Adipose tissue (tissue), 3 donors: Measurements from ENCODE around the gene PLAGL2. TPM values are rescaled to one million over a fixed set of nuclear protein-coding genes. Genes with fewer than 3 reads are reported as not detected.

Source experiments
- H3K27ac ChIP-seq: one replicate; pipeline ENCODE4 v1.5.1; 2013; ENCODE audit warnings: low read depth, low read length
- WGBS, 3 donors: extraction: QIAGEN DNeasy Blood & Tissue Kit; methylation state at CpG; one replicate each; pipeline ENCODE4 v1.1.7; 2013; 5-methylcytosine and 5-hydroxymethylcytosine counted together
- polyA plus RNA-seq, 3 donors: library from polyadenylated mRNA; stranded (reverse); fragments of 200-250 nt; gene quantifications; one replicate each; pipeline ENCODE4 v1.2.3, GENCODE V29; 2013
- donor health status: healthy with polysubstance abuse.
- donor health status: Bipolar disorder and iron deficiency.
- donor health status: healthy.

PLAGL2 gene
- polyA plus RNA-seq, 3 donors, result 2.5 to 4.7 (median 4.2) TPM

GRCh38 chr20:32233286-32233685 lies 25.7 kb upstream of the PLAGL2 start:
- no peak overlapping the region for H3K27ac ChIP-seq
- 86 to 96% (median 95%) methylated on average over 9 of the region's 9 CpGs for WGBS, 3 donors

- H3K27ac ChIP-seq, result no peak overlapping the region
Observed at GRCh38 chr20:32232326-32232886, 24.9 kb upstream of the PLAGL2 start.

GRCh38 chr20:32231847-32232246 lies 24.3 kb upstream of the PLAGL2 start:
- H3K27ac ChIP-seq, result no peak overlapping the region
- WGBS, 3 donors, result 56 to 86% (median 57%) methylated on average over 4 of the region's 4 CpGs

- no peak overlapping the region for H3K27ac ChIP-seq
- WGBS, 3 donors, result 81 to 93% (median 92%) methylated on average over 4 of the region's 4 CpGs
Observed at GRCh38 chr20:32231245-32231644, 23.7 kb upstream of the PLAGL2 start.

GRCh38 chr20:32230707-32231106 lies 23.2 kb upstream of the PLAGL2 start:
- no peak overlapping the region for H3K27ac ChIP-seq
- 93 to 96% (median 95%) methylated on average over 13 of the region's 13 CpGs for WGBS, 3 donors

GRCh38 chr20:32229251-32229747 lies 21.8 kb upstream of the PLAGL2 start:
- H3K27ac ChIP-seq, result no peak overlapping the region
- 36 to 93% (median 89%) methylated on average over 5 of the region's 5 CpGs for WGBS, 3 donors

GRCh38 chr20:32227744-32228688 lies 20.5 kb upstream of the PLAGL2 start:
- WGBS, 3 donors, result 43 to 54% (median 49%) methylated on average over 22 of the region's 22 CpGs
- no peak overlapping the region for H3K27ac ChIP-seq

- WGBS, 3 donors, result 46 to 87% (median 83%) methylated on average over 7 of the region's 7 CpGs
- H3K27ac ChIP-seq, result no peak overlapping the region
Observed at GRCh38 chr20:32227306-32227705, 19.8 kb upstream of the PLAGL2 start.

- no peak overlapping the region for H3K27ac ChIP-seq
- WGBS, 3 donors, result 50 to 78% (median 61%) methylated on average over 1 of the region's 1 CpG
Observed at GRCh38 chr20:32226391-32226790, 18.8 kb upstream of the PLAGL2 start.

GRCh38 chr20:32224463-32224862 lies 16.9 kb upstream of the PLAGL2 start:
- H3K27ac ChIP-seq, result no peak overlapping the region

GRCh38 chr20:32218156-32218900 lies 10.8 kb upstream of the PLAGL2 start:
- 85 to 90% (median 88%) methylated on average over 5 of the region's 5 CpGs for WGBS, 3 donors
- H3K27ac ChIP-seq, result no peak overlapping the region

More at GRCh38 chr20:32224463-32224862, 16.9 kb upstream of the PLAGL2 start:
- 43 to 96% (median 93%) methylated on average over 4 of the region's 4 CpGs for WGBS, 3 donors

- no peak overlapping the region for H3K27ac ChIP-seq
- WGBS, 3 donors, result 80 to 85% (median 85%) methylated on average over 13 of the region's 13 CpGs
Observed at GRCh38 chr20:32216179-32217142, 8.9 kb upstream of the PLAGL2 start.

- H3K27ac ChIP-seq, result no peak overlapping the region
- WGBS, 3 donors, result 94 to 98% (median 97%) methylated on average over 3 of the region's 3 CpGs
Observed at GRCh38 chr20:32215729-32216128, 8.2 kb upstream of the PLAGL2 start.

GRCh38 chr20:32215147-32215546 lies 7.6 kb upstream of the PLAGL2 start:
- no peak overlapping the region for H3K27ac ChIP-seq

GRCh38 chr20:32213870-32214269 lies 6.3 kb upstream of the PLAGL2 start:
- H3K27ac ChIP-seq, result no peak overlapping the region
- whole genome bisulfite sequencing, 3 donors, result 96 to 100% (median 98%) methylated on average over 1 of the region's 1 CpG

More at GRCh38 chr20:32215147-32215546, 7.6 kb upstream of the PLAGL2 start:
- WGBS, 3 donors, result 83 to 88% (median 88%) methylated on average over 8 of the region's 8 CpGs

- no peak overlapping the region for H3K27ac ChIP-seq
- 59 to 78% (median 74%) methylated on average over 9 of the region's 9 CpGs for WGBS, 3 donors
Observed at GRCh38 chr20:32209850-32210605, 2.5 kb upstream of the PLAGL2 start.

- WGBS, 3 donors, result 55 to 66% (median 63%) methylated on average over 11 to 13 of the region's 13 CpGs
- H3K27ac ChIP-seq, result no peak overlapping the region
Observed at GRCh38 chr20:32208499-32209154, 1.1 kb upstream of the PLAGL2 start.
